Adrenal gland (tissue), 5 donors: ENCODE results near the gene SHROOM2.

ENCODE experiments used
- POLR2A ChIP-seq, 2 donors: fragments of 450-650 bp; IDR thresholded peaks; one replicate each; pipeline ENCODE4 v1.6.1; 2017; ENCODE audit warnings: antibody characterized with exemption in 2 of 2, mild to moderate bottlenecking in 2 of 2, moderate library complexity in 1 of 2
- TF ChIP-seq, protein P1 (sequence below), 6 experiments: fragments of 450-650 bp in 4 of 6; fragments of 200-600 bp in 2 of 6; sonication (generic) in 1 of 6; IDR thresholded peaks; 1 replicate in 5 of 6; 2 replicates in 1 of 6; pipeline versions ENCODE4 v1.5.1 to v1.8.0; 2016 to 2021; ENCODE audit warnings: antibody characterized with exemption in 6 of 6, mild to moderate bottlenecking in 2 of 6, moderate library complexity in 1 of 6
- donor health status: DM: no; HTN: no; CAD: no.

GRCh38 chrX:9844936-9845577 lies 58.8 kb downstream of the SHROOM2 start:
- TF ChIP-seq, protein P1, sequence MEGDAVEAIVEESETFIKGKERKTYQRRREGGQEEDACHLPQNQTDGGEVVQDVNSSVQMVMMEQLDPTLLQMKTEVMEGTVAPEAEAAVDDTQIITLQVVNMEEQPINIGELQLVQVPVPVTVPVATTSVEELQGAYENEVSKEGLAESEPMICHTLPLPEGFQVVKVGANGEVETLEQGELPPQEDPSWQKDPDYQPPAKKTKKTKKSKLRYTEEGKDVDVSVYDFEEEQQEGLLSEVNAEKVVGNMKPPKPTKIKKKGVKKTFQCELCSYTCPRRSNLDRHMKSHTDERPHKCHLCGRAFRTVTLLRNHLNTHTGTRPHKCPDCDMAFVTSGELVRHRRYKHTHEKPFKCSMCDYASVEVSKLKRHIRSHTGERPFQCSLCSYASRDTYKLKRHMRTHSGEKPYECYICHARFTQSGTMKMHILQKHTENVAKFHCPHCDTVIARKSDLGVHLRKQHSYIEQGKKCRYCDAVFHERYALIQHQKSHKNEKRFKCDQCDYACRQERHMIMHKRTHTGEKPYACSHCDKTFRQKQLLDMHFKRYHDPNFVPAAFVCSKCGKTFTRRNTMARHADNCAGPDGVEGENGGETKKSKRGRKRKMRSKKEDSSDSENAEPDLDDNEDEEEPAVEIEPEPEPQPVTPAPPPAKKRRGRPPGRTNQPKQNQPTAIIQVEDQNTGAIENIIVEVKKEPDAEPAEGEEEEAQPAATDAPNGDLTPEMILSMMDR (IDR thresholded peaks at IDR 0.05) = no peak
- TF ChIP-seq POLR2A (IDR thresholded peaks at IDR 0.05) = no peak
